Muscle of arm (tissue), 12 donors: ENCODE measurements around the gene AGPS. TPM values are rescaled to one million over a fixed set of nuclear protein-coding genes. Genes with fewer than 3 reads are reported as not detected.

Source experiments
- DNase-seq: peaks from one replicate; pipeline ENCODE4 v3.0.0-alpha.2; 2013
- polyA plus RNA-seq, 12 donors: library from polyadenylated mRNA; unstranded; fragments of 120-200 nt; gene quantifications; one replicate each; pipeline ENCODE4 v1.2.1, GENCODE V29; 2013; ENCODE audit not compliant: insufficient read length in 12 of 12

Gene AGPS
- polyA plus RNA-seq, 12 donors = 15.8 to 34.3 (median 29.1) TPM; not detected in 1

DNA sequence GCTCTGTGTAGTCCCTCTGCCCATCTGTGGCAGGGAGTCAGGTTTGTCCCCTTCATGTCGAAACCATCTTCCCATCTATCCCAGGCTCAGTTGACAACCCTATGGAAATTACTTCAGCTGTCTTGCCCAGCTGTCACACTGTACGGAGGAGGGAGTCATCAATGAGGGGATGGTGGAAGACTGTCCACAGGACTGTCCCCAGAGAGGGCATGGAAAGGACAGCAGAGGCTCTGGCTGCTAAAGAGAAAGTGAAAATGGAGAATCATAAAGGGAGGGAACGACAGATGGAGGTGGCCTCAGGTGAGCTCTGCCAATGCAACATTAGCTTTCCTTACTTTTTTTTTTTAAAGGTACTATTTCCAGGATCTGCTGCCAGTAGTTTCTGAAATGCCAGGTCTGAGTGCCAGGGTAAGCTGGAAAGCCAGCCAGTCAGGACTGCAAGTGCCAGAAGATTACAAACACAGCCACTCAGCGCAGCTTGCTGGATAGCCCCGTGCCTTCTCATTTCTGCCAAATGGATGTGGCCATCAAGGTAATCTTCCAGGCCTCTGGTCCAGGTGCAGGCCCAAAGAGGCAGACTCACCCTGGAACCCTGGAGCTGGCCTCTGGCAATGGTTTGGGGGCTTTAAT, 192.8 kb downstream of the AGPS start:
- DNase-seq = no peak

- DNase-seq = no peak
These were observed 193.6 kb downstream of the AGPS start for GRCh38 chr2:177586154-177586553.

- no peak for DNase-seq
These were observed 194.8 kb downstream of the AGPS start for GRCh38 chr2:177587371-177587770.

GRCh38 chr2:177588671-177589070, 196.1 kb downstream of the AGPS start:
- DNase-seq = no peak

DNA sequence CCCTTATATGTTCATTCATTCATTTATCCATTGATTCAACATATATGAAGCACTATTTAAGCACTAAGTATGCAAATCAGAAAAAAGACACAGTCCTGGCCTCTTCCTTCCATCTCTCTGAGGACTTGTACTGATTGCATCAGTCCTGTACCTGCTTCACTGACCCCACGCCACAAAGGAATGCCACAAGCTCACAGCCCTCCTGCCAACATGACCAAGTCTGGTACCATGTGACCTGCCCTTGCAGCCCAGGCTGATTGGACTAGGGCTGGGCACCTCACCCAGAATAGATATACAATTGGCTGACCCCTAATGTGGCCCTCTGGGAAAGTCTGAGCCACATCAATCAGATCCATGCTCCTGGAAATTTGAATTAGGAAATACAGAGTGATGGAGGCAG, 196.6 kb downstream of the AGPS start:
- DNase-seq = no peak

GRCh38 chr2:177592397-177592796, 199.8 kb downstream of the AGPS start:
- no peak for DNase-seq

GRCh38 chr2:177592945-177593344, 200.4 kb downstream of the AGPS start:
- no peak for DNase-seq

DNA sequence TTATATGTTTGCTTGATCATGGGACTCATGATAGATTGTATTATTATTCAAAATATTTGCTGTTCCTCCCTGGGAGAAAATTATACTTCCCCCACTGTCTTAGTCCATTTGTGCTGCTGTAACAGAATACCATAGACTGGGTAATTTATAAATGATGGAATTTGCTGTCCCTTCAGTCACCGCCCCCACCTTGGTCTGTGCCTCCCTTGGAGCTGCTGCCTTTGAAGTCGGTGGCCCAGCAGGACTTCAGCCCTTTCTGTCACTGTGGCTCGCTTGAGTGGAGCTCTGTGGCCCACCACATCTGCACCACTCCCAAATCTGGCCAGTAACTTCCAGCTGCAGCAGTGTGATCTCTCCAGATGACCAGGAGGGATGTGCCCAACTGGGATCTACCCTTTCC, 200.8 kb downstream of the AGPS start:
- DNase-seq = no peak

Other genes with a start within 250 kb of the AGPS start
- 100 to 1,000 TPM; 122 to 417 (median 353) TPM for gene HNRNPA3, start 180.0 kb upstream of the AGPS start, polyA plus RNA-seq
- gene NFE2L2, start 128.0 kb upstream of the AGPS start, polyA plus RNA-seq = 10 to 100 TPM in 11 of 12 donors, not detected in 1; 50.9 to 97.5 (median 68.7) TPM